Activated CD8-positive, alpha-beta memory T cell treated with anti-CD3 and anti-CD28 coated beads for 48 hours (primary cell): ENCODE data around the gene WEE1.

Experiments
- DNase-seq, 3 experiments: peaks; one replicate each; pipeline ENCODE4 v3.0.0-alpha.2; 2020; ENCODE audit warnings: low read depth in 2 of 3, low spot score in 2 of 3

Gene WEE1

DNA sequence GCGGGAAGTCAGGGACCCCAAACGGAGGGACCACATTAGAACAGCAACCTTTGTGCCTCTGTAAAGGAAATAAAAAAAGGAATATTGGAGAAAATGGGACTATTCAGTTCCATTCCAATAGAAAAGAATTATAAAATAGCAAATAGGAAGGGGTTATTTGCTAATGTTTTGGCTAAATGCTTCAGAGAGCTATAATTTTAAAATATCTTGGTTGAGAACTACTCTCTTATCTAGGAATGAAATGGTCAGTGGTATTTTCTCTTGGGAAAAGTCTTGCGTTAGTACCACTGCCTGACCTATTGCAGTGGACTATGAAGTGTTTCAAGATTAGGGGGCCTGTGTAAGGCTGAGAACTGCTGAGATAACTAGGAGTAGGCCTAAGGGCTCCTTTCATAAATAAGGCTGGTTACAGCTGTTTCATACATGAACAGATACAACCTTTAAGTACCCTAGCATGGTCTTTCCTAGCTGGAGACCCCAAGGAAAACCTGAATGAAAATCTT lies 6.9 kb upstream of the WEE1 start:
- DNase-seq = no peak

DNA sequence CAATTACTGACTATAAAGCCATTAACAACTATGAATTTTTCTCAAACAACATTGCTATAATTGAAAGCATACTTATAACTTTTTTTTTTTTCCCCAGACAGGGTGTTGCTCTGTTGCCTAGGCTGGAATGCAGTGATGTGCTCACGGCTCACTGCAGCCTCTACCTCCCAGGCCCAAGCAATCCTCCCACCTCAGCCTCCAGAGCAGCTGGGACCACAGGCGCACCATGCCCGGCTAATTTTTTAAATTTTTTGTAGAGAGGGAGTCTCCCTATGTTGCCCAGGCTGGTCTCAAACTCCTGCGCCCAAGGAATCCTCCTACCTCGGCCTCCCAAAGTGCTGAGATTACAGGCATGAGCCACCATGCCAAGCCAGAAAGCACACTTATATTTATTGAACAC lies 6.1 kb upstream of the WEE1 start:
- no peak for DNase-seq

DNA sequence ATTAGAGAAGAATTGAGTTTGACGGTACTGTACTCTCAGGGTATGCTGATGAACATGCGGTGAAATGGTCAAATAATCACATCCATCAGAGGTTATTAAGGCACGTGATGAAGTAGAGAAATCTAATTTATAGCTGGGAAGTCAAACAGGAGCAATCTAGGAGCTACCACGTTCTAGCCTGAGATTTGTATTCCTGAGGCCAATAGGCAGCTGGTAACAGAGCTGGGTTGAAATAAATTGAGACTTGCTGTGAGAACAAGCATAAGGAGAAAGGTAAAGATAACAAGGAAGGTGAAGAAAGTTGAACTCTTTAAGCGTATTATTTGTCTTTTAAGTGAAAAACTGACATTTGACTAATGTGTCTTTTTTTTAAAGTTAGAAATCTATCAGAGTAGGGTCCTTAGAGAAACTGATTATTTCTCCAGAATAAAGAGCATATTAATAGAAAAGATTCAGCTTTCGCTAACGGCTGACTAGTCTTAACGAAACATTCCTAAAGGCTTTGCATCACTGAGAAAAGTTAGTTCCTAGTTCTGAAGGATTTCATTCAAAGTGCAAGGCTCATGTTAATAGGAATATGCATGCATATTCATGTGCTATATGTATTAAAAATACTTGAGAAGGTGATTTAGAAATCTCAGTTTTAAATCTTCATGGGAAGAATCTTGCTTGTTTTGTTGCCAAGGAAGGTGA lies 5.2 kb upstream of the WEE1 start:
- DNase-seq = no peak

DNA sequence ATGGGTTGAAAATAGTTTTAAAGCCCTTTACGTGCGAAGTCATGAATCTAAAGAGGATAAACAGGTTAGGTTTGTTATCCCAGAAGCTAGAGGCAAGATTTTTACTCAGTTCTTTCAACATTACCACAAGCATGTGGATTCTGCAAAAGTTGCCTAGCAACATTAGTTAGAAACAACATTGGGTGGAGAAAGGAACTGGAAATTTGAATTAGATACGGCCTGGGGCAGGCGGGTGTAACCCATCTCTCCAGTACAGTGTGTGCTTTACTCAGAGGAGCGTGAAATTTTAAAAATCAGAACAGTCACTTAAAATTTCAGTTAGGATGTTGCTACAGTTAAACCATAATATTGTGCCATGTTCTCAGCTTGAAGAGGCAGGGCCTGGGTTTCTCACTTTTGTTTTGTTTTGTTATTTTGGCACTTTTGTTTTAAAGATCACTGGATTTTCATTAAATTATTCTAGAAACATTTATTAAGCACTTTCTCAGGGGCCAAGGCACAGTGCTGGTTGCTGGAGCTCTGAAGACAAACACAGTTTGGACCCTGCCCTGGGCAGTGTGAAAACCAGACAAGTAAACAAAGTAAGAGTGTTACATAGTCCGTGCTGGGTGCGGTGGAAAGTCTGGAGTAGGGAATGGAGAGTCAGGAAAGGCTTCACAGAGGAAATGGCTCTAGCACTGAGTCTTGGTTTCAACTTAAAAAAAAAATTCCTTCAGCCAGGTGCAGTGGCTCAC lies 4.4 kb upstream of the WEE1 start:
- no peak for DNase-seq

DNA sequence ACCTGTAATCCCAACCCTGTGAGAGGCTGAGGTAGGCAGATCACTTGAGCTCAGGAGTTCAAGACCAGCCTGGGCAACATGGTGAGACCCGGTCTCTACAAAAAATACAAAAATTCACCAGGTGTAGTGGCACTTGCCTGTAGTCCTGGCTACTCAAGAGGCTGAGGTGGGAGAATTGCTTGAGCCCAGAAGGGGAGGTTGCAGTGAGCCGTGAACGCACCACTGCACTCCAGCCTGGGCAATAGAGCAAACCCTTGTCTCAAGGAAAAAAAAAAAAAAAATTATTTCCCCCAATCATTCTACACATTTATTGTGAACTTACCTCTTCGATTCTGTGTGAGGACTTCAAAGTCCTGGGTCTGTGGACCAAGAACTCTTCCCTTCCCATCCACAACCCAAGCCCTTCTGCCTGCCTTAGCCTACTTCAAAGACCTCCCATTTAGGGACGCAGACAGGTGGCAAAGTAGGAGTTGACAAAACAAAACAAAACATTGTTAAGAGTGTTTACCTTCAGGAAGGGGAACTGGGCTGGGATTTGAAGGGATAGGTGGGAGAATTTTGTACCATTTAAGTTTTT lies 3.8 kb upstream of the WEE1 start:
- no peak for DNase-seq

DNA sequence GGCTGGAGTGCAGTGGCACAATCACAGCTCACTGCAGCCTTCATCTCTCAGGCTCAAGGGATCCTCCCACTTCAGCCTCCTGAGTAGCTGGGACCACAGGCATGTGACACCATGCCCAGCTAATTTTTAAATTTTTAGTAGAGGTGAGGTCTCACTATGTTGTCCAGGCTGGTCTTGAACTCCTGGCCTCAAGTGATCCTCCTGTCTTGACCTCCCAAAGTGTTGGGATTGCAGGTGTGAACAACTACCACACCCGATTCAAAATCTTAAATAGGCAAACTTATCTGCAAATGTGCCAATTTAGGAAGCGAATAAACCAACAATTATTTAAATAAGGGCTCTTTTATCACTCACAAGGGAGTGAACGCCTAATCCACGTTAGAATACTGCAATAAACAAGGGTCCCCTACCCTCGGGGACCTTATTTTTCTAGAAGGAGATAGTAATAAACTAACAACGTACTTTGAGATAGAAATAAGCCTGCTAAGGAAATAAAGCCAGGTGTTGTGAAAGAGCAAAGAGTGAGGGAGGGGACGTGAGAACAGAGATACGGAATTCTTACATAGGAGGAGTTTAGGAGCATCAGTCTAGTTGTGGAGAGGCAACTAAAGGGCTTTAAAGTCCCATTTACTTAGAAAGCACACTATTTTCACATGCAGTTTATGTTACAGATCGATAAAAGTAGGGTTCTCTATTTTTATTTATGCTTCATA lies 3.0 kb upstream of the WEE1 start:
- no peak for DNase-seq

DNA sequence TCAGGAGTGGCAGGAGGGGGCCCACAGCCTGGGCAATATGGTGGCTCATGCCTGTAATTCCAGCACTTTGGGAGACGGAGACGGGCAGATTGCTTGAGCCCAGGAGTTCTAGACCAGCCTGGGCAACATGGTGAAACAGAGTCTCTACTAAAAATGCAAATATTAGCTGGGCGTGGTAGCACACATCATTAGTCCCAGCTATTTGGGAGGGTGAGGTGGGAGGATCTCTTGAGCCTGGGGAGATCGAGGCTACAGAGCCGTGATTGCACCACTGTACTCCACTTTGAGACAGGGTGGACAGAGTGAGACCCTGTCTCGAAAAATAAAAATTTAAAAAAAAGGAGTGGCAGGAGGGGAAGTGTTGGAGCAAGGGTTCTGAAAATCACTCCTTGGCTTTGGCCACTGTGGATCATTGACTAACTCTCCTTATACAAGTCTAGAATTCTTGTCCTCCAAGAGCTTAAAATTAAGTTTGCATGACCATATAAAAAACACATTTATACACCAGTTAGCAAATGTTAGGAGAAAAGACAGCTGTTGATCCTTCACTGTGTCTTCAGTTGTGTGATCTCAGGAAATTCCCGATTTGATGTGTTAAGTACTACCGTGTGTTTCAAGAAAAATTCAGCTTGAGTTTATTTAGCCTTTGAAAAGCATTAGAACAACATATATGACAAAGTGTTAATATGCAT lies 2.3 kb upstream of the WEE1 start:
- DNase-seq = no peak

DNA sequence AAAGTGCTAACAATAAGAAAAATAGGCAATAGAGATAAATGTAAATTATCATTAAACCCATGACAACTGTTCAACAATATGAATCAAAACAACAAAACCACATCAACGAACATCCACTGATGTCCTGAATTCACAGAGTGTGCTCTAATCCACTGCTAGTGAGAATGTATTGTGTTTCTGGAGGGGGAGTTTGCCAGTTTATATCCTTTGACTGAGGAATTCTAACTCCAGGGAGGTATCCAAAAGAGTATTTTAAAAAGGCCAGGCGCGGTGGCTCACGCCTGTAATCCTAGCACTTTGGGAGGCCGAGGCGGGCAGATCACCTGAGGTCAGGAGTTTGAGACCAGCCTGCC lies 1.7 kb upstream of the WEE1 start:
- DNase-seq = no peak

DNA sequence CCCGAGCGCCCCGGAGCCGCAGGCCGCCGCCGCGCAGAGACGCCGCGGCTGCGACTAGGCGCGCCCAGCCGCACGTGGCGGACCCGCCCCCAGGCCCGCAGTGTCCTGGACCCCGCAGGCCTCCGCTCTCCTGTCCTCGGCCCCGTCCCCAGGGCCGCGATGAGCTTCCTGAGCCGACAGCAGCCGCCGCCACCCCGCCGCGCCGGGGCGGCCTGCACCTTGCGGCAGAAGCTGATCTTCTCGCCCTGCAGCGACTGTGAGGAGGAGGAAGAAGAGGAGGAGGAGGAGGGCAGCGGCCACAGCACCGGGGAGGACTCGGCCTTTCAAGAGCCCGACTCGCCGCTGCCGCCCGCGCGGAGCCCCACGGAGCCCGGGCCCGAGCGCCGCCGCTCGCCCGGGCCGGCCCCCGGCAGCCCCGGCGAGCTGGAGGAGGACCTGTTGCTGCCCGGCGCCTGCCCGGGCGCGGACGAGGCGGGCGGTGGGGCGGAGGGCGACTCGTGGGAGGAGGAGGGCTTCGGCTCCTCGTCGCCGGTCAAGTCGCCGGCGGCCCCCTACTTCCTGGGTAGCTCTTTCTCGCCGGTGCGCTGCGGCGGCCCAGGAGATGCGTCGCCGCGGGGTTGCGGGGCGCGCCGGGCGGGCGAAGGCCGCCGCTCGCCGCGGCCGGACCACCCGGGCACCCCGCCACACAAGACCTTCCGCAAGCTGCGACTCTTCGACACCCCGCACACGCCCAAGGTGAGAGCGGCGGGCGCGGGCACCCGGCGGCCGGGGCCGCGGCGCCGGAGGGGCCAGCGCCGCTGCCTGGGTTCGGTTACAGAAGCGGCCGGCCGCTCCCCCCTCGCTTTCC lies 528 bp downstream of the WEE1 start:
- DNase-seq = peak in 1 of 3 experiments; percentile 58

DNA sequence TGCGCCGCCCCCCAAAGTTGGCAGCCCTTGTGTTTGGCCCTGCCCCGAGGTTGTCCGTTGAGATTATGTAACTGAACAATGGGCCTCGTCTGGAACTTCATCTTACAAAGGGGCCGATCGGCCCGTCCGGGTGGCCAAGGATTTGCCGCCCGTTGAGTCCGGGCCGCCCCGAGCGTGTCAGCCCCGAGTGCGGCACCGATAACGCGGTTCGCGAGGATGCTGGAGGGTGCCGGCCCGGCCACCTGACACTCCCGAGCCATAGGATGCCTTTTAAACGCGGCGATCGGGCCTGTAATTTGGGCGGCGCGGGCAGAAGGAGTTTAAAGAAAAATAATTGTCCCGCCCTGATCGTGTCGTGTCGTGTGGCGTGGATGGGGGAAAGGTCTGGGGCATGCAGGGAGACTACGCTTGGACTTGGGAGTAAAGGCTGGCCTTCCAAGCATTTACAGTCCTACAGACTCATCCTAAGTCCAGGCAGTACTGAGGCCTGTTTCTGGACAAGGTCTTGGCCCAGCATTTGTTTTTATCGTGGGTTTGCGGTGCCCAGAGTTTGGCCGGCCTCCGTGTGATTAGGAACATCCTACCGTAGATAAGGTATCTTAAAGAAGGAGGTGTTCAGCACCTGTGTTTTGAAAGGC lies 1.3 kb downstream of the WEE1 start:
- no peak for DNase-seq

DNA sequence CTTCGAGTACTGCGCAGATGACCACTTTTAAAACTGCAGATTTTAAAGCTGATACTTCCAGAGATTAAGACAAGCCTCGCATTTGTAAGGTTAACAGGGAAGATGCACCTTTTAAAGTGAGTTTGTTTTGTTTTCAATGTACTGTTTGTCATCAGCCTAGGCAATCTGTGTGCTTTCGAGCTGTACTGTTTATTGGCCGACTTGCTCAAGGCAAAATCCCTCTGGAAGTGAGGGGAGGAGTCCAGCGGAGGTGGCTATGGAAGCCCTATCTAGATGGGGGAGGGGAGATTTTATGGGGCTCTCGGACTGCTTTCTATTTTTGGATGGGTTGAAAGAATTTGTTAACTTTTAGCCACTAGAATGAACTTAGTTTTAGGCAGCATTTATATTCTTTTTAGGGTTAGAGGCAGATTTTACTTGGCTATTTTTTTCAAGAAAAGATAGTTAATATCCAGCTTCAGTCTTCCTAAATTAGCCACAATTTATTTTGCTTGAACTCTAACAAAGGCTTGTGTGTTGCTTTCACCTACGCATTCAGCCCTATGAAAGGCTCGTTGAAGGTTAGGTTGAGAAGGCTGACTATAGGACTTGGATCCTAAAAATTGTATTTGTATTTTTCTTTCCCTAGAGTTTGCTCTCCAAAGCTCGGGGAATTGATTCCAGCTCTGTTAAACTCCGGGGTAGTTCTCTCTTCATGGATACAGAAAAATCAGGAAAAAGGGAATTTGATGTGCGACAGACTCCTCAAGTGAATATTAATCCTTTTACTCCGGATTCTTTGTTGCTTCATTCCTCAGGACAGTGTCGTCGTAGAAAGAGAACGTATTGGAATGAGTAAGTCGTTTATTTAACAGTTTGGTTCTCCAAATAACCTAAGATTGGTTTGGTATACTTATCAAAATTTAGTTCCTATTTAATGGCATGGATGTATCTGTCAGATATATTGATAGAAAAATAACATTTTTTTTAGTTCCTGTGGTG lies 2.1 kb downstream of the WEE1 start:
- no peak for DNase-seq

DNA sequence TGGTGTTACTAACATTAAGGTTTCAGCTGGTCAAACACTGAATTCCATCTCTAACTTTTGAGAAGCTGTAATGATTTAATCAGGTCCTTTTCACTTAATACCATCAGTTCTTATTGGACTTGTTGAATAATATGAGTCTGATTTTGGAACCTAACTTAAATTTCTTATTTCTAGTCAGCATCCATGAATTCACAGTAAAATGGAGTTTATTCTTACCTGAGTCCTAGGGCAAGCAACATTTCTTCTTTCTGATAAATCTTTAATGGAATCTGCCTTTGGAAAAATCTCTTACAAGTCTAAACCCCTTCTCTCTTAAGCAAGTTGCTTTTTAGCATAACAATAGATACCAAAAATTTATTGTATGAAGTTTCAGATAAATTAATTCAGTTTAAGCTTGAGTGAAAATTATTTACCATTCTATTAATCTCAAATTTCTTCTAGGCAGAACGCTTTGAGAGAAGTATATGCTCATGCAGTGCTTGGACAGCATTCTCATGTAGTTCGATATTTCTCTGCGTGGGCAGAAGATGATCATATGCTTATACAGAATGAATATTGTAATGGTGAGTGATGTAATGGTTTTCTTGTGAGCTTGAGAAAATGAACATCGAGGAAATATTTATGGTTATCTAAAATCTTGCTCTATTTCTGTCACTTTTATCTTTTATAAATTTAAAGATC lies 3.4 kb downstream of the WEE1 start:
- DNase-seq = no peak

DNA sequence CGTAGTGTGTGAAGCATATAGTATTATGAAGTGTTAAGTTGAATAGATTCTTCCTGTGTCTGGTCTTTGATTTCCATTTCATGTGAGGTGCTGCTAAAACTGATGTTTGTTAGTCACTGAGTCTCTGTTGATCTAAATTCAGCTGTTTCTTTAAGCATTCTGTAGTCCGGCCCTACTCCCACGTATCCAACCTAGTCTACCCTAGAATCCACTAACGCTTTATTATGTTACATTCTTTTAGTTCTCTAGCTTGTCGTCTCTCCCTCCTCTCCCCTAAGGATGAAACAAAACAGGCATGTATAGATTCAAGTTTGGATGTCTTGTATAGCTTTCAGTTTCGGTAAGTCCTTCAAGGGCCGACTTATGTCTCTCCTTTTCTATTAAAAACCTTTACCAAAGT lies 4.1 kb downstream of the WEE1 start:
- no peak for DNase-seq

DNA sequence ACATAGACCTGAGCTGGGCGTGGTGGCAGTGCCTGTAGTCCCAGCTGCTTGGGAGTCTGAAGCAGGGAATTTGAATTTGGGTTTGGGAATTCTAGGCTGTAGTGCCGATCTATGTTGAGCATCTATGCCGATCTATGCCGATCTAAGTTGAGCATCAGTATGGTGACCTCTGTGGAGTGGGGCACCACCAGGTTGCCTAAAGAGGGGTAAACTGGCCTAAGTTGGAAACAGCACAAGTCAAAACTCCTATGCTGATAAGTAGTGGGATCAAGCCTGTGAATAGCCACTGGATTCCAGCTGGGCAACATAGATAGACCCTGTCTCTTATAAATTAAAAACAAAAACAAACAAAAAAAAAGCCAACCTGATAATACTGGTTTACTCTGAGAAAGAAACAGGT lies 7.4 kb downstream of the WEE1 start:
- no peak for DNase-seq

DNA sequence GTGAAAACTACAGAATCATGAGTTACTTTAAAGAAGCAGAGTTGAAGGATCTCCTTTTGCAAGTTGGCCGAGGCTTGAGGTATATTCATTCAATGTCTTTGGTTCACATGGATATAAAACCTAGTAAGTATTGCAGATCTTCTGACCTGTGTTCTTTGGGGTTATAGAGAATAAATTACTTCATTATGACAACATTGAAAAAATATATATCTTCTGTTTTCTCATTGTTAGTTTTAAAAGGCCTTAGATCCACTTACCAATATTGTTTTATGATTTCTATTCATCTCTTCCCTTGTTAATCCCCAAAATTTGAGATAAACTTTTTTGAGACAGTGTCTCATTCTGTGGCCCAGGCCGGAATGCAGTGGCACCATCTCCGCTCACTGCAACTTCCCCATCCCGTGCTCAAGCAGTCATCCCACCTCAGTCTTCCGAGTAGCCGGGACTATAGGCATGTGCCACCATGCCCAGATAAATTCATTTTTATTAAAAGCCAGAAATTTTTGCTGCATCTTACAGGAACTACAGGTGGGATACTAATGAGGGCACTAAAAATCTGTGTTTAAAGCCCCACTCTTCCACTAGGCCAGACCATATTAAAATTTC lies 8.2 kb downstream of the WEE1 start:
- no peak for DNase-seq

DNA sequence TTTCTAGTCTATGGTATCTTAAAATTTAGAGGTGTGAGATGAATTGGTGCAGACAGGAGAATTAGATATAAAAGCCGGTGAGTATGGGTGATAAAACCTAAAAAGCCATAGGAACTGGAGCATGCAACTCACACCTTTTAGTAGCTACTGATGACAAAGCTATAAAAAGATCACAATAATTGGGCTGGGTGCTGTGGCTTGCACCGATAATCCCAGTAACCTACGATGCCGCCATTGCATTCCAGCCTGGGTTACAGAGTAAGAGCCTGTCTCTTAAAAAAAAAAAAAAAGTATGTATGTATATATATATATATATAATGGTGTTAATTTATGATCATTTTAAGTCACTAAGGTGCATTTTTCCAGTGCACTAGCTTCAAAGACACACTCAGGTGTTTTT lies 17.2 kb downstream of the WEE1 start:
- DNase-seq = no peak

DNA sequence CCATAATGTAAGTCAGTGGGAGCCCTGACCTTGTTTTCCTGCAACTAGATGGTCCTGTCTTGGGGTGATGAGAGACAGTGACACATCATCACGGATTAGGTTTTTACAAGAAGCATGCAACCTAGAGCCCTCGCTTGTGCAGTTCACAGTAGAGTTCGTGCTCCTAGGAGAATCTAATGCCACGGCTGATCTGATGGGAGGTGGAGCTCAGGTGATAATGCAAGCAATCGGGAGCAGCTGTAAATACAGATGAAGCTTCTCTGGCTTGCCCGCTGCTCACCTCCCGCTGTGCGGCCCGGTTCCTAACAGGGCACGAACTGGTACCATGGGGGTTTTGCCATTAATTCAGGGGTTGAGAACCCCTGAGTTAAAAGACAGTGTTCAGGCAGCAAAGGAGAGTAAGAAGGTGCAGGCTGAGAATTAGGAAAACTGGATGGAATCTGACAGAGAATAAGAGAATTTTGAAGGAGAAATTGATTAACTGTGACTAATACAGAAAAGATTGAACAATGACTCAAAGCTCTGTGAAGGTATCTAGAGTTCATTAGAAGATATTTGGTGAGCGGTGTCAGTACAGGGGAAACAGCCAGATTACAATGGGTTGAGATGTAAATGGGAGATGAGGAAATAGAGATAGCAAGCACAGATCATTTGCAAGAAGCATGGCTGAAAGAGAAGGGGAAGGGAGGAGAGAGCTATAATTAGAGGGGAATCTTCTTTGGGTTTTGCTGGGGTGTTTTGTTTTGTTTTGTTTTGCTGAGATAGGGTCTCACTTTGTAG lies 21.0 kb downstream of the WEE1 start:
- DNase-seq = no peak
